Liver (tissue), 9 donors: ENCODE results near the gene YPEL3. TPM values are rescaled to one million over a fixed set of nuclear protein-coding genes. Genes with fewer than 3 reads are reported as not detected.

Source experiments
- DNase-seq: peaks from one replicate; pipeline ENCODE4 v3.0.0-alpha.2; 2017; ENCODE audit warnings: low spot score
- H3K27ac ChIP-seq, 2 donors: one replicate each; pipeline ENCODE4 v1.7.0; 2013; ENCODE audit warnings: inconsistent platforms in 2 of 2, low read length in 2 of 2, control low read depth in 1 of 2, low read depth in 1 of 2, mild to moderate bottlenecking in 1 of 2
- H3K27me3 ChIP-seq, 4 donors: one replicate each; pipeline versions ENCODE4 v1.6.1 to v1.7.0; 2013; ENCODE audit warnings: low read length in 3 of 4, inconsistent platforms in 1 of 4, mild to moderate bottlenecking in 1 of 4, moderate library complexity in 1 of 4; ENCODE audit not compliant: control insufficient read depth in 4 of 4, insufficient read depth in 4 of 4
- H3K36me3 ChIP-seq, 4 donors: one replicate each; pipeline versions ENCODE4 v1.6.1 to v1.7.0; 2013; ENCODE audit warnings: low read length in 3 of 4, mild to moderate bottlenecking in 3 of 4, low read depth in 1 of 4, moderate library complexity in 1 of 4; ENCODE audit not compliant: control insufficient read depth in 4 of 4, insufficient read depth in 3 of 4
- H3K4me1 ChIP-seq, 4 donors: one replicate each; pipeline versions ENCODE4 v1.6.1 to v1.7.0; 2013; ENCODE audit warnings: low read length in 3 of 4, mild to moderate bottlenecking in 3 of 4, moderate library complexity in 1 of 4; ENCODE audit not compliant: control insufficient read depth in 4 of 4, insufficient read depth in 4 of 4
- H3K4me3 ChIP-seq, 3 donors: one replicate each; pipeline versions ENCODE4 v1.6.1 to v1.7.0; 2013; ENCODE audit warnings: low read length in 3 of 3, control low read depth in 1 of 3, low read depth in 1 of 3, mild to moderate bottlenecking in 1 of 3
- H3K9ac ChIP-seq, 2 donors: one replicate each; pipeline ENCODE4 v1.7.0; 2013; ENCODE audit warnings: low read length in 2 of 2, mild to moderate bottlenecking in 2 of 2, moderate library complexity in 2 of 2, control low read depth in 1 of 2, low read depth in 1 of 2
- H3K9me3 ChIP-seq, 4 donors: one replicate each; pipeline versions ENCODE4 v1.6.1 to v1.7.0; 2013; ENCODE audit warnings: low read length in 3 of 4; ENCODE audit not compliant: control insufficient read depth in 4 of 4
- EGR1 ChIP-seq, 2 donors: IDR thresholded peaks; 2 replicates each; pipeline ENCODE4 v1.6.1; 2016 to 2018; ENCODE audit warnings: antibody characterized with exemption in 2 of 2, low read depth in 2 of 2
- FOXA1 ChIP-seq: IDR thresholded peaks from 2 replicates; pipeline ENCODE4 v1.6.1; 2016; ENCODE audit warnings: antibody characterized with exemption
- FOXA2 ChIP-seq: IDR thresholded peaks from 2 replicates; pipeline ENCODE4 v1.6.1; 2016; ENCODE audit warnings: antibody characterized with exemption
- HNF4G ChIP-seq: IDR thresholded peaks from 2 replicates; pipeline ENCODE4 v1.6.1; 2016; ENCODE audit warnings: antibody characterized with exemption
- JUND ChIP-seq, 2 donors: IDR thresholded peaks; 2 replicates each; pipeline ENCODE4 v1.6.1; 2016; ENCODE audit warnings: antibody characterized with exemption in 2 of 2
- NR2F2 ChIP-seq: IDR thresholded peaks from 2 replicates; pipeline ENCODE4 v1.6.1; 2016; ENCODE audit warnings: antibody characterized with exemption
- RXRA ChIP-seq, 2 donors: IDR thresholded peaks; 2 replicates each; pipeline ENCODE4 v1.6.1; 2017 to 2018; ENCODE audit warnings: antibody characterized with exemption in 2 of 2, mild to moderate bottlenecking in 1 of 2
- SP1 ChIP-seq: IDR thresholded peaks from 2 replicates; pipeline ENCODE4 v1.6.1; 2018; ENCODE audit warnings: antibody characterized with exemption, mild to moderate bottlenecking
- TAF1 ChIP-seq: conservative IDR thresholded peaks from 2 replicates; pipeline ENCODE4 v1.6.1; 2016; ENCODE audit warnings: antibody characterized with exemption, mild to moderate bottlenecking
- YY1 ChIP-seq: IDR thresholded peaks from 2 replicates; pipeline ENCODE4 v1.6.1; 2016; ENCODE audit warnings: antibody characterized with exemption, mild to moderate bottlenecking
- WGBS: extraction: QIAGEN DNeasy Blood & Tissue Kit; methylation state at CpG from one replicate; pipeline ENCODE4 v1.1.7; 2013; 5-methylcytosine and 5-hydroxymethylcytosine counted together
- polyA plus RNA-seq, 2 donors: library from polyadenylated mRNA; stranded (reverse) in 1 of 2; unstranded in 1 of 2; fragments of 200-250 nt in 1 of 2; fragments of >200 nt in 1 of 2; fragmentation: Nextera tagmentation in 1 of 2; extraction: Ambion mirVana in 1 of 2; gene quantifications; one replicate each; pipeline versions ENCODE4 v1.2.1 to v1.2.3, GENCODE V29; 2013 to 2015
- total RNA-seq, 2 donors: library from RNA; depleted of rRNA; stranded (reverse); fragments of >200 nt; gene quantifications; one replicate each; pipeline ENCODE4 v1.2.3, GENCODE V29; 2014
- TF ChIP-seq, protein P1 (sequence below): IDR thresholded peaks from 2 replicates; pipeline ENCODE4 v1.6.1; 2016; ENCODE audit warnings: antibody characterized with exemption
- TF ChIP-seq, protein P2 (sequence below): IDR thresholded peaks from 2 replicates; pipeline ENCODE4 v1.6.1; 2016; ENCODE audit warnings: antibody characterized with exemption
- TF ChIP-seq, protein P3 (sequence below): IDR thresholded peaks from 2 replicates; pipeline ENCODE4 v1.6.1; 2016; ENCODE audit warnings: antibody characterized with exemption, mild to moderate bottlenecking
- donor health status: healthy.
- donor health status: healthy.
- donor health status: healthy.
- donor health status: healthy.
- donor health status: healthy.

The YPEL3 gene
- total and polyA plus RNA-seq, 4 donors: 10.5 to 42.7 (median 24.5) TPM

GRCh38 chr16:30104090-30104489, 8.1 kb upstream of the YPEL3 start (continued):
- TF ChIP-seq, protein P1, sequence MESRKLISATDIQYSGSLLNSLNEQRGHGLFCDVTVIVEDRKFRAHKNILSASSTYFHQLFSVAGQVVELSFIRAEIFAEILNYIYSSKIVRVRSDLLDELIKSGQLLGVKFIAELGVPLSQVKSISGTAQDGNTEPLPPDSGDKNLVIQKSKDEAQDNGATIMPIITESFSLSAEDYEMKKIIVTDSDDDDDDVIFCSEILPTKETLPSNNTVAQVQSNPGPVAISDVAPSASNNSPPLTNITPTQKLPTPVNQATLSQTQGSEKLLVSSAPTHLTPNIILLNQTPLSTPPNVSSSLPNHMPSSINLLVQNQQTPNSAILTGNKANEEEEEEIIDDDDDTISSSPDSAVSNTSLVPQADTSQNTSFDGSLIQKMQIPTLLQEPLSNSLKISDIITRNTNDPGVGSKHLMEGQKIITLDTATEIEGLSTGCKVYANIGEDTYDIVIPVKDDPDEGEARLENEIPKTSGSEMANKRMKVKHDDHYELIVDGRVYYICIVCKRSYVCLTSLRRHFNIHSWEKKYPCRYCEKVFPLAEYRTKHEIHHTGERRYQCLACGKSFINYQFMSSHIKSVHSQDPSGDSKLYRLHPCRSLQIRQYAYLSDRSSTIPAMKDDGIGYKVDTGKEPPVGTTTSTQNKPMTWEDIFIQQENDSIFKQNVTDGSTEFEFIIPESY: no peak
- TF ChIP-seq YY1: no peak
- no peak for TF ChIP-seq HNF4G
- TF ChIP-seq RXRA (IDR thresholded peaks at IDR 0.05): no peak
- TF ChIP-seq EGR1 (IDR thresholded peaks at IDR 0.05; ENCODE audit: low read depth in 2 of 2): no peak
- TF ChIP-seq JUND (IDR thresholded peaks at IDR 0.05): no peak
- TF ChIP-seq, protein P2, sequence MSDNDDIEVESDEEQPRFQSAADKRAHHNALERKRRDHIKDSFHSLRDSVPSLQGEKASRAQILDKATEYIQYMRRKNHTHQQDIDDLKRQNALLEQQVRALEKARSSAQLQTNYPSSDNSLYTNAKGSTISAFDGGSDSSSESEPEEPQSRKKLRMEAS: no peak
- TF ChIP-seq NR2F2: no peak

DNA sequence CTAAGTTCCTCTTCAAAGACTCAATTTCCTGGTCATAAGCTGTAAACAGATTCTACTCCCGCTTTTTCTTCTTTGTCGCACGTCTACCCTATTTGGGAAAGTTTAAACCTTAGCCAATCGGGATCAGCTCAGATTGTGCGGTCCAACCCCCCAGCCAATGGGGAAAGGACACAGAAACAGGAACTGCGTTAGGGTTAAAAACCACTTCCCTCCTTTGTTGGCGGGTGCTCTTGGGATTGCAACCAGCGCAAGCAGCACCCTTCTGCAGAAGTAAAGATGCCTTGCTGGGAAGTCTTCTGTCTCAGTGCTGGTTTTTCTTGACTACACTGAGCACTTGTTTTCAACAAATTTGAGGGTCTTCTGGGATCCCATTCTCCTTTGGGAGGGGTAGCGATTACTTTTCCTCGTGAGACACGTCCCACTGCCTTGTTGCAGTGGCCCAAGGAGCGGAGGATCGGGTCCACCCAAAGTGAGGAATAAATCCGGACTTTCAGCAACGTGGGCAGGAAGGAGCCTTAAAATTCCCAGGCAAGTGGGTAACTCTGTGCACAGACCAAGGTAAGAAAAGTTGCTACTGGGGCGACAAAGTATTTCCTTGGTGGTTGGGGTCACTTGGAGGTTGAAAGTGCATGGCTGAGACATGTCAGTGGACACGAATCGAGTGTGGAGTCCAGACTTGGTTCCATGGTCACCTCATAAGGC, 1.0 kb upstream of the YPEL3 start:
- H3K9ac ChIP-seq: no peak overlapping the region
- H3K27ac ChIP-seq: peak overlapping the region; percentile 78 to 82
- H3K36me3 ChIP-seq: peaks cover 0 to 6% (median under 1%) of the 10 kb centered on the region in 4 donors
- H3K4me1 ChIP-seq: peaks cover 8 to 24% (median 15%) of the 10 kb centered on the region in 4 donors
- no peak for DNase-seq
- WGBS: 96% methylated on average over 18 of the region's 18 CpGs
- TF ChIP-seq SP1 (no peak), JUND (IDR thresholded peaks at IDR 0.05) (no peak), TAF1 (no peak), FOXA1 (no peak), FOXA2 (no peak), YY1 (no peak), RXRA (IDR thresholded peaks at IDR 0.05) (no peak)
- TF ChIP-seq, protein P1: no peak
- TF ChIP-seq, protein P3, sequence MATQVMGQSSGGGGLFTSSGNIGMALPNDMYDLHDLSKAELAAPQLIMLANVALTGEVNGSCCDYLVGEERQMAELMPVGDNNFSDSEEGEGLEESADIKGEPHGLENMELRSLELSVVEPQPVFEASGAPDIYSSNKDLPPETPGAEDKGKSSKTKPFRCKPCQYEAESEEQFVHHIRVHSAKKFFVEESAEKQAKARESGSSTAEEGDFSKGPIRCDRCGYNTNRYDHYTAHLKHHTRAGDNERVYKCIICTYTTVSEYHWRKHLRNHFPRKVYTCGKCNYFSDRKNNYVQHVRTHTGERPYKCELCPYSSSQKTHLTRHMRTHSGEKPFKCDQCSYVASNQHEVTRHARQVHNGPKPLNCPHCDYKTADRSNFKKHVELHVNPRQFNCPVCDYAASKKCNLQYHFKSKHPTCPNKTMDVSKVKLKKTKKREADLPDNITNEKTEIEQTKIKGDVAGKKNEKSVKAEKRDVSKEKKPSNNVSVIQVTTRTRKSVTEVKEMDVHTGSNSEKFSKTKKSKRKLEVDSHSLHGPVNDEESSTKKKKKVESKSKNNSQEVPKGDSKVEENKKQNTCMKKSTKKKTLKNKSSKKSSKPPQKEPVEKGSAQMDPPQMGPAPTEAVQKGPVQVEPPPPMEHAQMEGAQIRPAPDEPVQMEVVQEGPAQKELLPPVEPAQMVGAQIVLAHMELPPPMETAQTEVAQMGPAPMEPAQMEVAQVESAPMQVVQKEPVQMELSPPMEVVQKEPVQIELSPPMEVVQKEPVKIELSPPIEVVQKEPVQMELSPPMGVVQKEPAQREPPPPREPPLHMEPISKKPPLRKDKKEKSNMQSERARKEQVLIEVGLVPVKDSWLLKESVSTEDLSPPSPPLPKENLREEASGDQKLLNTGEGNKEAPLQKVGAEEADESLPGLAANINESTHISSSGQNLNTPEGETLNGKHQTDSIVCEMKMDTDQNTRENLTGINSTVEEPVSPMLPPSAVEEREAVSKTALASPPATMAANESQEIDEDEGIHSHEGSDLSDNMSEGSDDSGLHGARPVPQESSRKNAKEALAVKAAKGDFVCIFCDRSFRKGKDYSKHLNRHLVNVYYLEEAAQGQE: no peak
- H3K9me3 ChIP-seq: peaks cover 0 to 13% (median 2%) of the 10 kb centered on the region in 4 donors
- H3K27me3 ChIP-seq: no peaks in the 10 kb centered on the region
- peak overlapping the region in 1 of 3 donors; percentile 11 for H3K4me3 ChIP-seq
